GM12873 (cell line): Measurements from ENCODE around the gene DIP2A.

Experiments
- CTCF ChIP-seq: IDR thresholded peaks from 2 replicates; pipeline ENCODE4 v1.5.1; 2012; ENCODE audit warnings: low read depth, mild to moderate bottlenecking, moderate library complexity, low read length, control low read depth; ENCODE audit not compliant: insufficient read depth; ENCODE audit errors: missing control alignments

Gene DIP2A

GRCh38 chr21:46543306-46543705, 84.6 kb downstream of the DIP2A start:
- TF ChIP-seq CTCF: no peak

- TF ChIP-seq CTCF: no peak
These were observed 85.3 kb downstream of the DIP2A start for GRCh38 chr21:46544003-46544402.

- TF ChIP-seq CTCF: no peak
These were observed 86.1 kb downstream of the DIP2A start for GRCh38 chr21:46544824-46545223.

GRCh38 chr21:46545363-46545762, 86.7 kb downstream of the DIP2A start:
- no peak for TF ChIP-seq CTCF

- TF ChIP-seq CTCF: no peak
These were observed 87.2 kb downstream of the DIP2A start for GRCh38 chr21:46545911-46546310.

- TF ChIP-seq CTCF: no peak
These were observed 88.1 kb downstream of the DIP2A start for GRCh38 chr21:46546799-46547198.

GRCh38 chr21:46549650-46550049, 91.0 kb downstream of the DIP2A start:
- TF ChIP-seq CTCF: no peak
